ENCODE results near the gene PRKAG2. TPM values are rescaled to one million over a fixed set of nuclear protein-coding genes. Genes with fewer than 3 reads are reported as not detected.

Gene PRKAG2
- total and polyA plus RNA-seq, 2 experiments from 2014 or later: 9.1 to 14.9 TPM

GRCh38 chr7:151732834-151733592 lies 143.9 kb downstream of the PRKAG2 start (continued):
- TF ChIP-seq, protein P1, sequence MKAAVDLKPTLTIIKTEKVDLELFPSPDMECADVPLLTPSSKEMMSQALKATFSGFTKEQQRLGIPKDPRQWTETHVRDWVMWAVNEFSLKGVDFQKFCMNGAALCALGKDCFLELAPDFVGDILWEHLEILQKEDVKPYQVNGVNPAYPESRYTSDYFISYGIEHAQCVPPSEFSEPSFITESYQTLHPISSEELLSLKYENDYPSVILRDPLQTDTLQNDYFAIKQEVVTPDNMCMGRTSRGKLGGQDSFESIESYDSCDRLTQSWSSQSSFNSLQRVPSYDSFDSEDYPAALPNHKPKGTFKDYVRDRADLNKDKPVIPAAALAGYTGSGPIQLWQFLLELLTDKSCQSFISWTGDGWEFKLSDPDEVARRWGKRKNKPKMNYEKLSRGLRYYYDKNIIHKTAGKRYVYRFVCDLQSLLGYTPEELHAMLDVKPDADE (IDR thresholded peaks at IDR 0.05): no peak
- TF ChIP-seq ZNF114 (CRISPR knock-in tag; IDR thresholded peaks at IDR 0.05) (no peak), JUNB (IDR thresholded peaks at IDR 0.05; ENCODE audit: unreplicated experiment) (no peak), STAT1 (IDR thresholded peaks at IDR 0.05; ENCODE audit: unreplicated experiment) (no peak), EZH2 (IDR thresholded peaks at IDR 0.05; ENCODE audit: low read depth, unreplicated experiment) (no peak), CREB1 (CRISPR knock-in tag; IDR thresholded peaks at IDR 0.05; ENCODE audit: low read depth) (no peak), POLR2AphosphoS5 (IDR thresholded peaks at IDR 0.05; ENCODE audit: low read depth) (no peak)
- TF ChIP-seq, protein P2, sequence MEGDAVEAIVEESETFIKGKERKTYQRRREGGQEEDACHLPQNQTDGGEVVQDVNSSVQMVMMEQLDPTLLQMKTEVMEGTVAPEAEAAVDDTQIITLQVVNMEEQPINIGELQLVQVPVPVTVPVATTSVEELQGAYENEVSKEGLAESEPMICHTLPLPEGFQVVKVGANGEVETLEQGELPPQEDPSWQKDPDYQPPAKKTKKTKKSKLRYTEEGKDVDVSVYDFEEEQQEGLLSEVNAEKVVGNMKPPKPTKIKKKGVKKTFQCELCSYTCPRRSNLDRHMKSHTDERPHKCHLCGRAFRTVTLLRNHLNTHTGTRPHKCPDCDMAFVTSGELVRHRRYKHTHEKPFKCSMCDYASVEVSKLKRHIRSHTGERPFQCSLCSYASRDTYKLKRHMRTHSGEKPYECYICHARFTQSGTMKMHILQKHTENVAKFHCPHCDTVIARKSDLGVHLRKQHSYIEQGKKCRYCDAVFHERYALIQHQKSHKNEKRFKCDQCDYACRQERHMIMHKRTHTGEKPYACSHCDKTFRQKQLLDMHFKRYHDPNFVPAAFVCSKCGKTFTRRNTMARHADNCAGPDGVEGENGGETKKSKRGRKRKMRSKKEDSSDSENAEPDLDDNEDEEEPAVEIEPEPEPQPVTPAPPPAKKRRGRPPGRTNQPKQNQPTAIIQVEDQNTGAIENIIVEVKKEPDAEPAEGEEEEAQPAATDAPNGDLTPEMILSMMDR (conservative IDR thresholded peaks at IDR 0.05; ENCODE audit: low read depth in 2 of 2): no peak
- TF ChIP-seq, protein P3, sequence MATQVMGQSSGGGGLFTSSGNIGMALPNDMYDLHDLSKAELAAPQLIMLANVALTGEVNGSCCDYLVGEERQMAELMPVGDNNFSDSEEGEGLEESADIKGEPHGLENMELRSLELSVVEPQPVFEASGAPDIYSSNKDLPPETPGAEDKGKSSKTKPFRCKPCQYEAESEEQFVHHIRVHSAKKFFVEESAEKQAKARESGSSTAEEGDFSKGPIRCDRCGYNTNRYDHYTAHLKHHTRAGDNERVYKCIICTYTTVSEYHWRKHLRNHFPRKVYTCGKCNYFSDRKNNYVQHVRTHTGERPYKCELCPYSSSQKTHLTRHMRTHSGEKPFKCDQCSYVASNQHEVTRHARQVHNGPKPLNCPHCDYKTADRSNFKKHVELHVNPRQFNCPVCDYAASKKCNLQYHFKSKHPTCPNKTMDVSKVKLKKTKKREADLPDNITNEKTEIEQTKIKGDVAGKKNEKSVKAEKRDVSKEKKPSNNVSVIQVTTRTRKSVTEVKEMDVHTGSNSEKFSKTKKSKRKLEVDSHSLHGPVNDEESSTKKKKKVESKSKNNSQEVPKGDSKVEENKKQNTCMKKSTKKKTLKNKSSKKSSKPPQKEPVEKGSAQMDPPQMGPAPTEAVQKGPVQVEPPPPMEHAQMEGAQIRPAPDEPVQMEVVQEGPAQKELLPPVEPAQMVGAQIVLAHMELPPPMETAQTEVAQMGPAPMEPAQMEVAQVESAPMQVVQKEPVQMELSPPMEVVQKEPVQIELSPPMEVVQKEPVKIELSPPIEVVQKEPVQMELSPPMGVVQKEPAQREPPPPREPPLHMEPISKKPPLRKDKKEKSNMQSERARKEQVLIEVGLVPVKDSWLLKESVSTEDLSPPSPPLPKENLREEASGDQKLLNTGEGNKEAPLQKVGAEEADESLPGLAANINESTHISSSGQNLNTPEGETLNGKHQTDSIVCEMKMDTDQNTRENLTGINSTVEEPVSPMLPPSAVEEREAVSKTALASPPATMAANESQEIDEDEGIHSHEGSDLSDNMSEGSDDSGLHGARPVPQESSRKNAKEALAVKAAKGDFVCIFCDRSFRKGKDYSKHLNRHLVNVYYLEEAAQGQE (IDR thresholded peaks at IDR 0.05; ENCODE audit: unreplicated experiment): no peak

DNA sequence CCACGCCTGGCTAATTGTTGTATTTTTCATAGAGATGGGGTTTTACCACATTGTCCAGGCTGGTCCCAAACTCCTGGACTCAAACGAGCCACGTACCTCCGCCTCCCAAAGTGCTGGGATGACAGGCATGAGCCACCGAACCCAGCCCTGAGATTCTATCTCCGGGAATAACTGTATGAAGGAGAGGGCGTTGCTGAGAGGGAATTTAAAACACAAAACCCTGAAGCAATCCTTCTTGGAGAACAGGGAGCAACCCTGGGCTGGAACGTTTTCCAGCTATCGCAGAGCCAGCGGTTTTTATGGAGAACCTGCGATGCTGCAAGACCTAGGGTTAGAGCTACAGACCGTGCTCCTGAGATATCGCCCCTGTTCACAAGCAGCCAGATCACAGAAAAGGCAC lies 144.6 kb downstream of the PRKAG2 start:
- no peak for DNase-seq (ENCODE audit: low spot score)
- no peak for ATAC-seq

More for the DNA sequence above, 144.6 kb downstream of the PRKAG2 start:
- Histone ChIP-seq H3F3A (replicated peaks; ENCODE audit: low read depth) (0 out of 2 replicates have a peak, but pooled peaks cover 3% of the 10 kb centered on the region), H3K4me2 (no peak overlapping the region), H3K9me2 (ENCODE audit: insufficient read depth) (no peaks in the 10 kb centered on the region), H3K4me1 (ENCODE audit: insufficient read depth) (peaks cover 19% of the 10 kb centered on the region), H4K20me1 (replicated peaks; ENCODE audit: insufficient read depth) (no peaks in the 10 kb centered on the region), H3K36me3 (ENCODE audit: insufficient read depth) (no peaks in the 10 kb centered on the region), H2AFZ (no peak overlapping the region), H3K27ac (ENCODE audit: low read depth) (no peak overlapping the region), H3K79me2 (replicated peaks; ENCODE audit: insufficient read depth) (no peaks in the 10 kb centered on the region), H3K4me3 (no peak overlapping the region), H3K27me3 (ENCODE audit: insufficient read depth) (no peaks in the 10 kb centered on the region)
- peaks cover 6% of the 10 kb centered on the region for H3K27me3 Mint-ChIP-seq (ENCODE audit: insufficient read depth, low read depth, poor library complexity)
- no peaks in the 10 kb centered on the region for H3K36me3 Mint-ChIP-seq (ENCODE audit: low read depth)
- no peak overlapping the region for H3K27ac Mint-ChIP-seq
- H3K4me1 Mint-ChIP-seq: peaks cover 17% of the 10 kb centered on the region
- TF ChIP-seq ZNF462 (CRISPR knock-in tag; IDR thresholded peaks at IDR 0.05): no peak
- TF ChIP-seq EZH2 (IDR thresholded peaks at IDR 0.05; ENCODE audit: low read depth, unreplicated experiment): no peak
- no peak for TF ChIP-seq JUNB (IDR thresholded peaks at IDR 0.05; ENCODE audit: unreplicated experiment)
- no peak overlapping the region for H3K4me3 Mint-ChIP-seq
- H3K9me3 Mint-ChIP-seq: no peaks in the 10 kb centered on the region
